ENCODE results near the gene RGPD5.
"Not testable (repeated sequence)": the region's sequence is repeated elsewhere in the genome, so short reads cannot be mapped to it uniquely, and the experiment has no call there.

The RGPD5 gene

DNA sequence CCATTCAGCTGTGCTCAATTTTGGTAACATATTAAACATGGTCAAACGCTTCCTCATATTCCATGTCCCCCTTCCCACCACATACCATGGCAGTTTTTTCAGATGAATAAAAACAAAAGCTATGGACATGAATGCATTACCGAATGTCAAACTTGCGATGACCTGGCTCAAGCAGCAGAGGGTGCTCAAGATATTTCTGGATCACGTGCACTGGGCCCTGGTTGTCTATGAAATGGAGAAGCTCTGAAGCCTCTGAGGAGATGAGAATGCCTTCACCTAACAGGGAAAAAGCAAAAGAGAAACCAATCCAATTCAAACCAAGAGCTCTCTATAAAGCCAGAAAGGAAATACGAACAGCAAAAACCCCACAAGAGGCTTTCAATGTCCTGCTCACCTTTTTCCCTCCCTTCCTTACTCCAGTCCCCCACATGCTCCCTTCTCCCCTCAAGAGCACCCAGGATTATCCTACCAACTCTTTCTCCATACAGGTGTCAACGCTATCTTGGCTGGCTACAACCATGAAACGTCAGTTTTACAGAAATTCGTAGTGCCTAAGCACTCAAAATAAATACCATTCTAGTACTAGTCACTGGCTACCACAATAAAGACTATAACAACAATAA, 77.1 kb downstream of the RGPD5 start:
- not testable (repeated sequence) for H3K36me3 Mint-ChIP-seq (ENCODE audit: low read depth); H3K4me1 Mint-ChIP-seq; H3K27ac Mint-ChIP-seq; H3K9me3 Mint-ChIP-seq; H3K4me3 Mint-ChIP-seq; H3K27me3 Mint-ChIP-seq (ENCODE audit: low read depth)

- not testable (repeated sequence) for H3K9me3 Mint-ChIP-seq; H3K4me3 Mint-ChIP-seq; H3K27ac Mint-ChIP-seq; H3K36me3 Mint-ChIP-seq (ENCODE audit: low read depth); H3K4me1 Mint-ChIP-seq; H3K27me3 Mint-ChIP-seq (ENCODE audit: low read depth)
These were observed 82.5 kb downstream of the RGPD5 start for GRCh38 chr2:109876625-109877024.

GRCh38 chr2:109882112-109882511, 88.0 kb downstream of the RGPD5 start:
- not testable (repeated sequence) for H3K9me3 Mint-ChIP-seq; H3K36me3 Mint-ChIP-seq (ENCODE audit: low read depth); H3K27ac Mint-ChIP-seq; H3K4me1 Mint-ChIP-seq; H3K4me3 Mint-ChIP-seq; H3K27me3 Mint-ChIP-seq (ENCODE audit: low read depth)

DNA sequence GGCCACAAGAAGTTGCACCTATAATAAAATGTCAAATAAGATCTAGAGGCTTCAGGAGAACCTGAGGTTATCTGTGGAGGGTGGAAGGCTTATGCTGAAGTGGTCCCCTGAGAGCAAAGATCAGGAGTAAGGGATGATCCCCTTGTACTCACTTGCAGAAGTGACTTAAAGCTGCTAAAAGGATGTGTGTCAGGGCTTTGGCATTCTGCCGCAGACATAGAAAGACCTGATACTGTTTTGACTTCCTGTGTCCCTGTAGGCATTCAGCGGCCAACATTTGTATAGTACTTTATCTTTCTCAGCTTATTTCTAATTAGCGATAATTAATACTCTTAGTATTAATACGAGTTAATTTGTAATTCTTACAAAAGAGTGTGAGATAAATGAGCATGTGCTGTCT, 94.3 kb downstream of the RGPD5 start:
- H3K27ac Mint-ChIP-seq; H3K27me3 Mint-ChIP-seq (ENCODE audit: low read depth); H3K9me3 Mint-ChIP-seq; H3K4me3 Mint-ChIP-seq; H3K36me3 Mint-ChIP-seq (ENCODE audit: low read depth); H3K4me1 Mint-ChIP-seq: not testable (repeated sequence)

DNA sequence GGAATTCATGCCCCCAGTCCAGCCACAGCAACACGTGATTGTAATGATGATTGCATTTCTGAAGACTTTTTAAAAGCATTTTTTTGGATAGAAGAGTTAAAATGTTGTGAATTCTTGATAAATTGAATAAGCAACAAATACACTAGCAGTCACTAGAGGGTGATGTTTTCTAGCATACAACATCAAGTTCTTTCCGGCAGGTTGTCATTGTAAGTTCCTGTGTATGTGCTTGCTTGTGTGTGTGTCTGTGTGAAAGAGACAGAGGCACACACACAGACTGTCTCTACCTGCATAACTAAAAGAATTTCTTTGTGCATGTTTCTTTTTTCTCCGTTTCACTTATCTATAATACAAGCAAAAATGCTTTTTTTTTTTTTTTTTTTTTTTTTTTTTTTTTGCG, 95.8 kb downstream of the RGPD5 start:
- not testable (repeated sequence) for H3K27ac Mint-ChIP-seq; H3K9me3 Mint-ChIP-seq; H3K36me3 Mint-ChIP-seq (ENCODE audit: low read depth); H3K4me1 Mint-ChIP-seq; H3K4me3 Mint-ChIP-seq; H3K27me3 Mint-ChIP-seq (ENCODE audit: low read depth)

- H3K27ac Mint-ChIP-seq; H3K27me3 Mint-ChIP-seq (ENCODE audit: low read depth); H3K4me3 Mint-ChIP-seq; H3K9me3 Mint-ChIP-seq; H3K4me1 Mint-ChIP-seq; H3K36me3 Mint-ChIP-seq (ENCODE audit: low read depth): not testable (repeated sequence)
These were observed 96.9 kb downstream of the RGPD5 start for GRCh38 chr2:109891024-109891423.

GRCh38 chr2:109893736-109894135, 99.6 kb downstream of the RGPD5 start:
- not testable (repeated sequence) for H3K36me3 Mint-ChIP-seq (ENCODE audit: low read depth); H3K27me3 Mint-ChIP-seq (ENCODE audit: low read depth); H3K27ac Mint-ChIP-seq; H3K4me1 Mint-ChIP-seq; H3K4me3 Mint-ChIP-seq; H3K9me3 Mint-ChIP-seq

DNA sequence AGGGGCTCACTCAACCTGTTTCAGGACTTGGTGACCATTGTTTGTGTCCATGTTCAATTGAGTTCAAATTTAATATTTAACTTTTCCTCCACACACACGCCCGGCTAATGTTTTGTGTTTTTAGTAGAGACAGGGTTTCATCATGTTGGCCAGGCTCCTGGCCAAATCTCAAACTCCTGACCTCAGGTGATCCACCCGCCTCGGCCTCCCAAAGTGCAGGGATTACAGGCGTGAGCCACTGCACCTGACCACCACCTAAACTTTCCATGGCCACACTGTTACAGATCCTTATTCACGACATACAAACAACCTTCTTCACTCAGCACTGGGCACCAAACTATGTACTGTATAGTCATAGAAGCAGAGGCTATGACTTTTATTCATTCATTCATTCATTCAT, 100.0 kb downstream of the RGPD5 start:
- not testable (repeated sequence) for H3K4me3 Mint-ChIP-seq; H3K36me3 Mint-ChIP-seq (ENCODE audit: low read depth); H3K9me3 Mint-ChIP-seq; H3K27ac Mint-ChIP-seq; H3K4me1 Mint-ChIP-seq; H3K27me3 Mint-ChIP-seq (ENCODE audit: low read depth)

GRCh38 chr2:109895090-109895869, 101.2 kb downstream of the RGPD5 start:
- not testable (repeated sequence) for H3K4me3 Mint-ChIP-seq; H3K27ac Mint-ChIP-seq; H3K27me3 Mint-ChIP-seq (ENCODE audit: low read depth); H3K4me1 Mint-ChIP-seq; H3K36me3 Mint-ChIP-seq (ENCODE audit: low read depth); H3K9me3 Mint-ChIP-seq

DNA sequence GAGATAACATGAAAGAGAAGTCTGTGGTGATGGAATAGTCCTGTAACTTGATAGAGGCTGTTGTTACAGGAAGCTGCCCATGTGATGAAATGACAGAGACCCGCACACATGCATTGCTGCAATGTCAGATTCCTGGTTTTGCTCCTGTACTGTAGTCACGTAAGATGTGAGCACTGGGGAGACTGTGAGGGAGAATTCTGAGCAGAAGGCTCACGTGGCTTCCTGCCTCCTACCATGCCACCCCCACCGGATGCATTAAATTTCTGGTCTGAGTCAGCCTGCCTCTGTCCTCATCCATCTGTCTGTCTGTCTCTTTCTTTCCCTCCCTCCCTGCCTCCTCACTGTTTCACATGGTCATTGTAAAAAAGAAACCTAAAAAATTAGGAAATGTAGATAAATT, 102.1 kb downstream of the RGPD5 start:
- not testable (repeated sequence) for H3K27ac Mint-ChIP-seq; H3K4me3 Mint-ChIP-seq; H3K36me3 Mint-ChIP-seq (ENCODE audit: low read depth); H3K27me3 Mint-ChIP-seq (ENCODE audit: low read depth); H3K9me3 Mint-ChIP-seq; H3K4me1 Mint-ChIP-seq

GRCh38 chr2:109897769-109898461, 103.8 kb downstream of the RGPD5 start:
- not testable (repeated sequence) for H3K4me3 Mint-ChIP-seq; H3K36me3 Mint-ChIP-seq (ENCODE audit: low read depth); H3K27ac Mint-ChIP-seq; H3K27me3 Mint-ChIP-seq (ENCODE audit: low read depth); H3K9me3 Mint-ChIP-seq; H3K4me1 Mint-ChIP-seq

GRCh38 chr2:109898462-109899336, 104.6 kb downstream of the RGPD5 start, which contains the start of gene LIMS3:
Gene LIMS3 (plus strand): TSS chr2:109898688. CDS start chr2:109898729, 41 bp downstream.
- H3K4me1 Mint-ChIP-seq; H3K27me3 Mint-ChIP-seq (ENCODE audit: low read depth); H3K9me3 Mint-ChIP-seq; H3K36me3 Mint-ChIP-seq (ENCODE audit: low read depth); H3K4me3 Mint-ChIP-seq; H3K27ac Mint-ChIP-seq: not testable (repeated sequence)

DNA sequence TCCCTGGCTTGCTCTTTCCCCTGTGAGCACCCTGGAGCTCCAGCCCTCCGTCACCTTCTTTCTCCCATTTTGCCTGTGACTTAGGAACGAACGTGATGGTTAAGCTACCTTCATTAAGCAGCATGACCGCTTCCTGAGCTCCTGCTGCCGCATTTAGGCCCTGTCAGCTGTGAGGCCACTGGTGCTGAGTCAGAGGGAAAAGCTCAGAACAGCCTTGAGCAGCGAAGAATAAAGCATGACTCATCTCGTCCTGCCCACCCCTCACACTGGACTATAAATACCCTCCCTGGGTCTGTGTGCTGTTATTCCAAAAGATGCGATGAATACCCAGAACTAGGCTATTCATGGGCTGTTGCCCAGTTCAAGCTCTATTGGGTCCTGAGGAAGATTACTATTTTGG, 111.7 kb downstream of the RGPD5 start:
- H3K27me3 Mint-ChIP-seq (ENCODE audit: low read depth); H3K27ac Mint-ChIP-seq; H3K4me3 Mint-ChIP-seq; H3K4me1 Mint-ChIP-seq; H3K36me3 Mint-ChIP-seq (ENCODE audit: low read depth); H3K9me3 Mint-ChIP-seq: not testable (repeated sequence)

All from nephron (organoid).